CD14-positive monocyte (primary cell): Measurements from ENCODE around the gene KLHDC8A. TPM values are rescaled to one million over a fixed set of nuclear protein-coding genes. Genes with fewer than 3 reads are reported as not detected.

ENCODE experiments used
- DNase-seq, 3 donors: peaks; one replicate each; pipeline ENCODE4 v3.0.0-alpha.2; 2011 to 2022
- H2AFZ ChIP-seq: 2 replicates; pipeline ENCODE4 v1.6.0; 2012; ENCODE audit warnings: mild to moderate bottlenecking, low read depth, low read length, inconsistent platforms; ENCODE audit not compliant: insufficient read depth, poor library complexity, severe bottlenecking
- H3K27ac ChIP-seq, 2 donors: 1 replicate in 1 of 2; 2 replicates in 1 of 2; pipeline ENCODE4 v1.5.1; 2012 to 2013; ENCODE audit warnings: low read length in 2 of 2, control low read depth in 1 of 2, inconsistent platforms in 1 of 2, low read depth in 1 of 2, mild to moderate bottlenecking in 1 of 2
- H3K27me3 ChIP-seq, 2 donors: one replicate each; pipeline versions ENCODE4 v1.6.0 to v1.6.1; 2011 to 2013; ENCODE audit warnings: low read length in 2 of 2; ENCODE audit not compliant: control insufficient read depth in 2 of 2, insufficient read depth in 2 of 2
- H3K36me3 ChIP-seq, 2 donors: replicated peaks in 1 of 2; 1 replicate in 1 of 2; 2 replicates in 1 of 2; pipeline versions ENCODE4 v1.5.1 to v1.6.1; 2012 to 2013; ENCODE audit warnings: low read length in 2 of 2, control low read depth in 1 of 2, inconsistent platforms in 1 of 2, mild to moderate bottlenecking in 1 of 2; ENCODE audit not compliant: insufficient read depth in 2 of 2, control insufficient read depth in 1 of 2
- H3K4me1 ChIP-seq, 2 donors: 1 replicate in 1 of 2; 2 replicates in 1 of 2; pipeline versions ENCODE4 v1.5.1 to v1.6.1; 2012 to 2013; ENCODE audit warnings: low read length in 2 of 2, control low read depth in 1 of 2, inconsistent platforms in 1 of 2, mild to moderate bottlenecking in 1 of 2, moderate library complexity in 1 of 2; ENCODE audit not compliant: insufficient read depth in 2 of 2, control insufficient read depth in 1 of 2
- H3K4me2 ChIP-seq: replicated peaks from 2 replicates; pipeline ENCODE3; 2012; ENCODE audit warnings: low read length, moderate library complexity, mild to moderate bottlenecking; ENCODE audit not compliant: poor library complexity, severe bottlenecking; ENCODE audit errors: extremely low read depth
- H3K4me3 ChIP-seq, 3 experiments: fragments of 200-600 bp in 1 of 3; sonication (generic) in 1 of 3; replicated peaks in 1 of 3; 1 replicate in 2 of 3; 2 replicates in 1 of 3; pipeline ENCODE4 v1.5.1; 2011 to 2013; ENCODE audit warnings: low read length in 3 of 3, mild to moderate bottlenecking in 3 of 3, control low read depth in 2 of 3, low read depth in 2 of 3, inconsistent platforms in 1 of 3, moderate library complexity in 1 of 3
- H3K79me2 ChIP-seq: 2 replicates; pipeline ENCODE4 v1.6.0; 2012; ENCODE audit warnings: mild to moderate bottlenecking, control low read depth, inconsistent platforms, low read length, moderate library complexity; ENCODE audit not compliant: insufficient read depth
- H3K9ac ChIP-seq: 2 replicates; pipeline ENCODE4 v1.6.0; 2017; ENCODE audit warnings: low read length, mild to moderate bottlenecking; ENCODE audit not compliant: insufficient read depth, poor library complexity, severe bottlenecking
- H3K9me3 ChIP-seq, 2 donors: replicated peaks in 1 of 2; 1 replicate in 1 of 2; 2 replicates in 1 of 2; pipeline versions ENCODE4 v1.5.1 to v1.6.1; 2012 to 2013; ENCODE audit warnings: low read length in 2 of 2, control low read depth in 1 of 2; ENCODE audit not compliant: control insufficient read depth in 1 of 2, insufficient read depth in 1 of 2
- H4K20me1 ChIP-seq: 2 replicates; pipeline ENCODE4 v1.6.0; 2012; ENCODE audit warnings: mild to moderate bottlenecking, low read length, control low read depth, moderate library complexity; ENCODE audit not compliant: insufficient read depth
- H3K27ac Mint-ChIP-seq, 7 donors: one replicate each; pipeline ENCODE4 v1.8.0; 2020; ENCODE audit warnings: mild to moderate bottlenecking in 7 of 7, mixed read lengths in 7 of 7, moderate library complexity in 6 of 7, inconsistent platforms in 2 of 7
- H3K27me3 Mint-ChIP-seq, 3 donors: one replicate each; pipeline ENCODE4 v1.8.0; 2021 to 2022; ENCODE audit warnings: low read depth in 3 of 3, mild to moderate bottlenecking in 3 of 3, mixed read lengths in 3 of 3, moderate library complexity in 3 of 3, inconsistent platforms in 1 of 3
- H3K36me3 Mint-ChIP-seq, 2 donors: one replicate each; pipeline ENCODE4 v1.8.0; 2020; ENCODE audit warnings: mixed read lengths in 2 of 2, inconsistent platforms in 1 of 2, mild to moderate bottlenecking in 1 of 2
- H3K4me1 Mint-ChIP-seq: one replicate; pipeline ENCODE4 v1.8.0; 2020; ENCODE audit warnings: mild to moderate bottlenecking, mixed read lengths
- H3K4me3 Mint-ChIP-seq, 2 donors: one replicate each; pipeline ENCODE4 v1.8.0; 2020; ENCODE audit warnings: mild to moderate bottlenecking in 2 of 2, mixed read lengths in 2 of 2, moderate library complexity in 1 of 2
- H3K9me3 Mint-ChIP-seq, 7 donors: one replicate each; pipeline ENCODE4 v1.8.0; 2020 to 2022; ENCODE audit warnings: mixed read lengths in 7 of 7, mild to moderate bottlenecking in 6 of 7, moderate library complexity in 6 of 7, inconsistent platforms in 2 of 7
- CTCF ChIP-seq: fragments of 200-600 bp; IDR thresholded peaks from one replicate; pipeline ENCODE4 v1.8.0; 2022; ENCODE audit warnings: antibody characterized with exemption, mild to moderate bottlenecking
- WGBS: methylation state at CpG from one replicate; pipeline ENCODE4 v1.1.5; 2013; ENCODE audit warnings: missing lambda C conversion rate; ENCODE audit not compliant: insufficient coverage; 5-methylcytosine and 5-hydroxymethylcytosine counted together
- intact Hi-C, 2 donors: fragments of 100-400 bp; cut with micrococcal nuclease; formaldehyde crosslinking; loops; one replicate each; pipeline versions ENCODE4 v1.15.0 to v1.15.1; 2023
- polyA plus RNA-seq, 3 donors: library from polyadenylated mRNA; depleted of rRNA in 1 of 3; unstranded in 2 of 3; stranded (reverse) in 1 of 3; fragments of 300-500 nt in 2 of 3; fragments of >200 nt in 1 of 3; fragmentation: Illumina TruSeq in 2 of 3; gene quantifications; 1 replicate in 2 of 3; 2 replicates in 1 of 3; pipeline ENCODE4 v1.2.3, GENCODE V29; 2012 to 2021

The KLHDC8A gene
- polyA plus RNA-seq, 3 donors, result not detected

GRCh38 chr1:205360891-205361290, 4.2 kb upstream of the KLHDC8A start:
- no peak overlapping the region for H3K4me3 Mint-ChIP-seq
- no peak for DNase-seq

GRCh38 chr1:205359771-205360565, 3.2 kb upstream of the KLHDC8A start:
- no peak for TF ChIP-seq CTCF
- Histone ChIP-seq H2AFZ (no peak overlapping the region), H3K9me3 (no peaks in the 10 kb centered on the region), H3K4me2 (no peak overlapping the region), H3K36me3 (no peaks in the 10 kb centered on the region), H3K4me3 (no peak overlapping the region), H3K27me3 (peaks cover 2 to 11% of the 10 kb centered on the region in 2 donors), H3K9ac (no peak overlapping the region), H3K27ac (no peak overlapping the region), H4K20me1 (no peaks in the 10 kb centered on the region), H3K79me2 (no peaks in the 10 kb centered on the region), H3K4me1 (no peaks in the 10 kb centered on the region)
- Mint-ChIP-seq H3K36me3 (no peaks in the 10 kb centered on the region), H3K27ac (no peak overlapping the region), H3K4me3 (no peak overlapping the region), H3K4me1 (peaks cover 2% of the 10 kb centered on the region), H3K27me3 (peaks cover 7 to 40% (median 24%) of the 10 kb centered on the region in 3 donors), H3K9me3 (no peaks in the 10 kb centered on the region)
- WGBS, result 82% methylated on average over 11 of the region's 11 CpGs
- DNase-seq, result no peak
- intact Hi-C loops, result loop anchor here in 1 of 2 donors (2.0 kb wide), 1 partner anchor 19 kb away; no protein-coding TSS in a partner anchor

More at GRCh38 chr1:205360891-205361290, 4.2 kb upstream of the KLHDC8A start:
- Histone ChIP-seq H4K20me1 (no peaks in the 10 kb centered on the region), H3K79me2 (no peaks in the 10 kb centered on the region), H3K4me3 (no peak overlapping the region), H3K9me3 (no peaks in the 10 kb centered on the region), H2AFZ (no peak overlapping the region), H3K9ac (no peak overlapping the region), H3K4me2 (no peak overlapping the region), H3K27me3 (peaks cover 2 to 11% of the 10 kb centered on the region in 2 donors), H3K27ac (no peak overlapping the region), H3K36me3 (no peaks in the 10 kb centered on the region), H3K4me1 (no peaks in the 10 kb centered on the region)
- no peaks in the 10 kb centered on the region for H3K36me3 Mint-ChIP-seq
- peaks cover 7 to 41% (median 24%) of the 10 kb centered on the region in 3 donors for H3K27me3 Mint-ChIP-seq
- TF ChIP-seq CTCF, result no peak
- peak overlapping the region in 1 of 7 donors; percentile 55 for H3K27ac Mint-ChIP-seq
- H3K9me3 Mint-ChIP-seq, result no peaks in the 10 kb centered on the region
- H3K4me1 Mint-ChIP-seq, result peaks cover 2% of the 10 kb centered on the region
- WGBS, result 100% methylated on average over 2 of the region's 4 CpGs
- intact Hi-C loops, result no loop called here
